Measurements from ENCODE around the gene MTIF3. TPM values are rescaled to one million over a fixed set of nuclear protein-coding genes. Genes with fewer than 3 reads are reported as not detected.

The MTIF3 gene
- total RNA-seq, 1 donor from 2014 or later, result 30.5 TPM

DNA sequence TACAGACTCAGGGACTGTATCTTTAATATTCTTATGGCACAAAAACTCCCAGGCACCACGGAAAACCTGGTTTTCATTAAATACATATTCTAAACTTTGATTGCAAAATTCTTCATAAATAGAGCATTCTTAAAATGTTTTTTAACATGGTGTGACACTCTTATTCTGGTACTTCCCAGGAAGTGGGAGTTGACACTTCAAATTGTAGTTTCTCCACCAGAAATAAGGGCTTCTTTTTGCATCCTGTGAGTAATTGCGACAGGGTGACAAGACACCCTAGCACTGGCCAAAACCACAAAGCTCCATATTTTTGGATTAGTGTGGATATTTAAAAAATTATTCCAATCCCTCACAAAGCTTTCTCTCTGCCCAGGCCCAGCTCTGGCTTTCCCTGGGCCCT lies 43.6 kb upstream of the MTIF3 start:
- FAIRE-seq (no peak), DNase-seq (ENCODE audit: low read depth) (no peak)
- H3K27me3 ChIP-seq (ENCODE audit: control insufficient read depth, insufficient read depth, low read length), result no peaks in the 10 kb centered on the region
- H3K36me3 ChIP-seq (ENCODE audit: control insufficient read depth, insufficient read depth, low read length), result no peaks in the 10 kb centered on the region
- no peak overlapping the region for H3K4me3 ChIP-seq (ENCODE audit: low read depth, low read length)
- TF ChIP-seq CTCF (IDR thresholded peaks at IDR 0.05; ENCODE audit: insufficient read depth, low read length, severe bottlenecking), result no peak

GRCh38 chr13:27489456-27489855 lies 39.1 kb upstream of the MTIF3 start:
- no peak for TF ChIP-seq CTCF (IDR thresholded peaks at IDR 0.05; ENCODE audit: insufficient read depth, low read length, severe bottlenecking)
- FAIRE-seq (no peak), DNase-seq (ENCODE audit: low read depth) (no peak)
- Histone ChIP-seq H3K27me3 (ENCODE audit: control insufficient read depth, insufficient read depth, low read length) (no peaks in the 10 kb centered on the region), H3K36me3 (ENCODE audit: control insufficient read depth, insufficient read depth, low read length) (no peaks in the 10 kb centered on the region), H3K4me3 (ENCODE audit: low read depth, low read length) (no peak overlapping the region)

DNA sequence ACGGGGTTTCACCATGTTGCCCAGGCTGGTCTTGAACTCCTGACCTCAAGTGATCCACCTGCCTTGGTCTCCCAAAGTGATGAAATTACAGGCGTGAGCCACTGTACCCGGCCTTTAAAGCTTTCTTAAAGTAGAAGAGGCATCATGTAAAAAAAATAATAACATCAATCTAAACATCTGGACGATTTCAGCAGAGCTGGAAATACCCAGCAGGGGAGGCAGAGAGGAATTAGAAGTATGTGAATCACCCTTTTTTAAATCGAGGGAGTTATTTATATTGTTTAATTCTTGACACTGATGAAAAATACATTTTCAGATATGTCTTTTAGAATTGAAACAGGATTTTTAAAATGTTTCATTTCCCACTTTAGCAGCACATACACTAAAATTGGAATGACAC lies 37.4 kb upstream of the MTIF3 start:
- Histone ChIP-seq H3K36me3 (ENCODE audit: control insufficient read depth, insufficient read depth, low read length) (no peaks in the 10 kb centered on the region), H3K4me3 (ENCODE audit: low read depth, low read length) (no peak overlapping the region), H3K27me3 (ENCODE audit: control insufficient read depth, insufficient read depth, low read length) (no peaks in the 10 kb centered on the region)
- FAIRE-seq (no peak), DNase-seq (ENCODE audit: low read depth) (no peak)
- TF ChIP-seq CTCF (IDR thresholded peaks at IDR 0.05; ENCODE audit: insufficient read depth, low read length, severe bottlenecking), result no peak

DNA sequence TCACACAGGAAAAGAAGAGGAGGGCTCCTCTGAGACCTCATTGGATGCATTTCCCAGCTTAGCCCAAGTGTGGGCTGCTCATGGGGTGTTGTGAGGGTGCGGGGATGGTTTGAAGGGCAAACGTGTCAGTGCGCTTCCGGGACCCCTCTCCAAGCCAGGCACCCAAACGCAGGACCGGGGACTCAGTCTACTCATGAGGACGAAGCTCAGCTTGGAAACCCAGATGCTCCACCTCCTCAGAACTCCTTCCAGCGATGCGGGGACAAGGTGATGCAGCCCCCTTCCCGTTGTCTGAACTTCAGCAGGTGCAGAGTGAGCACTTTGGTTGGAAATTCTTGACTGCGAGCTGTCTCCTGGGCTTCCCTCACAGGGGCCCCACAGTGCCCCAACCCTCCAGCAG lies 33.1 kb upstream of the MTIF3 start:
- FAIRE-seq (no peak), DNase-seq (ENCODE audit: low read depth) (no peak)
- Histone ChIP-seq H3K27me3 (ENCODE audit: control insufficient read depth, insufficient read depth, low read length) (no peaks in the 10 kb centered on the region), H3K4me3 (ENCODE audit: low read depth, low read length) (no peak overlapping the region), H3K36me3 (ENCODE audit: control insufficient read depth, insufficient read depth, low read length) (no peaks in the 10 kb centered on the region)
- TF ChIP-seq CTCF (IDR thresholded peaks at IDR 0.05; ENCODE audit: insufficient read depth, low read length, severe bottlenecking), result no peak

- FAIRE-seq, result no peak
- no peaks in the 10 kb centered on the region for H3K27me3 ChIP-seq (ENCODE audit: control insufficient read depth, insufficient read depth, low read length)
- TF ChIP-seq CTCF (IDR thresholded peaks at IDR 0.05; ENCODE audit: insufficient read depth, low read length, severe bottlenecking), result no peak
- DNase-seq (ENCODE audit: low read depth), result no peak
- H3K4me3 ChIP-seq (ENCODE audit: low read depth, low read length), result no peak overlapping the region
- H3K36me3 ChIP-seq (ENCODE audit: control insufficient read depth, insufficient read depth, low read length), result no peaks in the 10 kb centered on the region
Measured at GRCh38 chr13:27482983-27483382, 32.6 kb upstream of the MTIF3 start.

- no peaks in the 10 kb centered on the region for H3K27me3 ChIP-seq (ENCODE audit: control insufficient read depth, insufficient read depth, low read length)
- H3K4me3 ChIP-seq (ENCODE audit: low read depth, low read length), result no peak overlapping the region
- FAIRE-seq (peak; percentile 75), DNase-seq (ENCODE audit: low read depth) (peak; percentile 29)
- no peaks in the 10 kb centered on the region for H3K36me3 ChIP-seq (ENCODE audit: control insufficient read depth, insufficient read depth, low read length)
- peak; percentile 94 for TF ChIP-seq CTCF (IDR thresholded peaks at IDR 0.05; ENCODE audit: insufficient read depth, low read length, severe bottlenecking)
Measured at GRCh38 chr13:27481766-27482165, 31.4 kb upstream of the MTIF3 start.

Data from bronchial epithelial cell (primary cell).